CD4-positive, alpha-beta T cell treated with Interleukin-12 subunit alpha and Interleukin-12 subunit beta, for 1 hour (primary cell): ENCODE results near the gene FAM120AOS.
"Not testable (repeated sequence)": the region's sequence is repeated elsewhere in the genome, so short reads cannot be mapped to it uniquely, and the experiment has no call there.

Experiments used
- DNase-seq: peaks from one replicate; pipeline ENCODE4 v3.0.0-alpha.2; 2020

FAM120AOS gene

GRCh38 chr9:93466416-93467061 lies 13.2 kb upstream of the FAM120AOS start:
- DNase-seq = no peak

DNA sequence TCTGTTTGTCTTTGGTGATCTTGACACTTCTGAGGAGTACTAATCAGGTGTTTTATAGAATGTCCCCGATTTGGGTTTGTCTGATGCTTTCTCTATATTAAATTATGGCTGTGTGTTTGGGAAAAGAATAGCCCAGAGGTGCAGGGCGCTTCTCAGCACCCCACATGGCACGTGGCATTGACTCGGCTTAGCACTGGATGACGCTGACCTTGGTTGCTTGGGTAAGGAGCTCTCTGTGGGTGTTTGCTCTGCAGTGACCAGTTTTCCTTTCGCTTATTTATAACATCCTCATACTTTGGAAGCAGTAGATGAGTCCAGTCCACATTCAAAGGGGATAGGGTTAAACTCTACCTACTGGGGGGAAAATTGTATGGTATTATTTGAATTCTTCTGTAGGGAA lies 12.5 kb upstream of the FAM120AOS start:
- no peak for DNase-seq

DNA sequence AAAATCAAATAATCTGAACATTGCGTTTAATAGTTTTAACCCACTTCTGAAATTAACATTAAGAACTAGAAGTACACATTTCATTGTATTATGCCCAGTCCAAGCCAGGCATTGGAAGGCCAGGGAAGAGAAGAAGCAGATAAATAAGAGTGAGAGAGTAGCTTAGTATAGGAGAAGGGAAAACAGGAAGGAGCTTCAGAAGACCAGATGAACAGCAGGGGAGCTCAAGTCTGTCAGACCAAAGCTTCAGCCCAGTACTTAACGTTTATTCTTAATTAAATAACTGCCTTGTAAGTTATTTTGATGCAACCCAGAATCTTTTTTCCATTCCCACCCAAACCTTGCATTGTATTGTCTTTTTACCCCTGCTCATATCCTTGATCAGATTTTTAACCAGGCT lies 11.5 kb upstream of the FAM120AOS start:
- DNase-seq = no peak

DNA sequence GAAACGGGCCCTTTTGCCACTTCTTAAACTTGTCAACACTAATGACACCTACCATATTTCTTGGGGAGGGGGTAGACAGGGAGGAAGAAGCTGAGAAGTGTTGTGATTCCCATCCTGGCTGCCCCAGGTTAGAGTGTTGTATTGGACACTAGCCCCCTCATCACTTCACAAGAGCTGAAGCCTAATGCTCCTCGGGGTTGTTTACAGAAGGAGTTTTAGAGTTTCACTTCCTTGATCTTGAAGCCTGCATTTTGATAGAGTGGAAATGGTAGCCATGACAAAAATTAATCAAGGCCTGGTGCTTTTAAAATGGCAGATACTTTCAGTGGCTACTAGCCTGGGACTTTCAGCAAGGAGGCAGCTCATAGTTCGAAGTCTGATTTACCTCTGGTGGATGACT lies 11.0 kb upstream of the FAM120AOS start:
- no peak for DNase-seq

- no peak for DNase-seq
Measured at GRCh38 chr9:93463638-93464248, 10.4 kb upstream of the FAM120AOS start.

DNA sequence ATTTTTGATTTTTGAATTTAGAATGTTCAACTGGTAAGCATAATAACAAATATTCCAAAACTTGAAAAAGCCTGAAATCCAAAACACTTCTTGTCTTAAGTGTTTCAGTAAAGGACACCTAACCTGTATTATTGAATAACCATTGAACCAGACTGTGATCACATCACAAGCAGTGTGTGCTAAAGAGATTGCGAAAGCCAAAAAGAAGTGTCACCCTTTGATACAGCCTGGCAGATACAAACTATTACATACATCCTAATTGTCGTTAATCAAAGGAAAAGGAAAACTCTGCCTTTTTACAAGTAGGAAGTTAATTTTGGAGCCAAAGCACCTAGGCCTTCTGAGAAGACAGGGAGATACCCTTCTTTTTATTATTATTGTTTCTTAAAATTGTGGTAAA lies 8.4 kb upstream of the FAM120AOS start:
- DNase-seq = no peak

GRCh38 chr9:93461414-93461743 lies 8.0 kb upstream of the FAM120AOS start:
- DNase-seq = no peak

GRCh38 chr9:93460689-93461413 lies 7.5 kb upstream of the FAM120AOS start:
- no peak for DNase-seq

DNA sequence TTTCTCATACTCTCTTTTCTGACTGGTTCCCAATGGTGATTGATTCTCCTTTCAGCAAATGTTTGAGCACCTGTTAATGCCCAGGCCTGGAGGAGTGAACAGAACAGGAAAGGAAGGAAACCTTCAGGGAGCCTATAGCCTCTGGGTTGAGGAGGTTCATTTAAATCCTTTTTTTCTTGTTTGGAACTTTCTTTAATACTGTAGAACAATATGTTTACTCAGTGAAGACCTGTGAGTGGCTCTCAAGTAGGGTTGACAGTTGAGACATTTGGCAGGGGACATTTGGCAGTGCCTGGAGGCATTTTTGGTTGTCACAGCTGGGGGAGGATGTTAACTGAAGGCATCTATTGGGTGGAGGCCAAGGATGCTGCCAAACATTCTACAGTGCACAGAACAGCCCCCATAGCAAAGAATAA lies 6.1 kb upstream of the FAM120AOS start:
- DNase-seq = no peak

GRCh38 chr9:93458712-93459111 lies 5.3 kb upstream of the FAM120AOS start:
- no peak for DNase-seq

DNA sequence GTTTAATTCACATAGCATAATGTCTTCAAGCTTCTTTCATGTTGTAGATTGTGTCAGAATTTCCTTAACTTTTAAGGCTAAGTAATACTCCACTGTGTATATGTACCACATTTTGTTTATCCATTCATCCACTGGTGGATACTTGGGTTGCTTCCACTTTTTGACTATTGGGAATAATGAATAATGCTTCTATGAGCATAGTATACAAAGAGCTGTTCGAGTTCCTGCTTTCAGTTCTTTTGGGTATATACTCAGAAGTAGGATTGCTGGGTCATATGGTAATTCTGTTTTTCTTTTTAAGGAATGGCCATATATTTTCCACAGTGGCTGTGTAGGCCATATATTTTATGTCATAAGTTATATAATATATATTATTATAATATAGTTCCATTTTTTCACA lies 3.6 kb upstream of the FAM120AOS start:
- DNase-seq = no peak

DNA sequence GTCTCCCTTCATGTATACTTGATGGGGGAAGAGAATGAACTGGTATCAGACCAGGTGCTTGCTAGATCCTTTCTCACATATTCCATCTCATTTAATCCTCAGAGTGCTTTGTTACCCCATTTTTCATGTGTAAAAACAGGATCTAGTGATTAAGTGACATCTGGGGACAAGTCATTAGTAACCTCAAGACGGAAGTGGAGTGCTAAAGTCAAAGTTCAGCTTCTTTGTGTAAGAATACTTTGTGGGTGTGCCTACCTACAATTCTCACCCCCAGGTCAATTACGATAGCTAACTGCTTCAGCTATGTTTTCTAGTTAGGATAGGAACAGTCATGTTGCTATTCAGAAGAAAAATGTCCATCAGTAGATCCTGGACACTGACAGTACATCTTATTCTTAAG lies 3.1 kb upstream of the FAM120AOS start:
- peak; percentile 29 for DNase-seq

- no peak for DNase-seq
Measured at GRCh38 chr9:93456022-93456421, 2.6 kb upstream of the FAM120AOS start.

GRCh38 chr9:93452710-93453046 lies 703 bp downstream of the FAM120AOS start:
- no peak for DNase-seq

DNA sequence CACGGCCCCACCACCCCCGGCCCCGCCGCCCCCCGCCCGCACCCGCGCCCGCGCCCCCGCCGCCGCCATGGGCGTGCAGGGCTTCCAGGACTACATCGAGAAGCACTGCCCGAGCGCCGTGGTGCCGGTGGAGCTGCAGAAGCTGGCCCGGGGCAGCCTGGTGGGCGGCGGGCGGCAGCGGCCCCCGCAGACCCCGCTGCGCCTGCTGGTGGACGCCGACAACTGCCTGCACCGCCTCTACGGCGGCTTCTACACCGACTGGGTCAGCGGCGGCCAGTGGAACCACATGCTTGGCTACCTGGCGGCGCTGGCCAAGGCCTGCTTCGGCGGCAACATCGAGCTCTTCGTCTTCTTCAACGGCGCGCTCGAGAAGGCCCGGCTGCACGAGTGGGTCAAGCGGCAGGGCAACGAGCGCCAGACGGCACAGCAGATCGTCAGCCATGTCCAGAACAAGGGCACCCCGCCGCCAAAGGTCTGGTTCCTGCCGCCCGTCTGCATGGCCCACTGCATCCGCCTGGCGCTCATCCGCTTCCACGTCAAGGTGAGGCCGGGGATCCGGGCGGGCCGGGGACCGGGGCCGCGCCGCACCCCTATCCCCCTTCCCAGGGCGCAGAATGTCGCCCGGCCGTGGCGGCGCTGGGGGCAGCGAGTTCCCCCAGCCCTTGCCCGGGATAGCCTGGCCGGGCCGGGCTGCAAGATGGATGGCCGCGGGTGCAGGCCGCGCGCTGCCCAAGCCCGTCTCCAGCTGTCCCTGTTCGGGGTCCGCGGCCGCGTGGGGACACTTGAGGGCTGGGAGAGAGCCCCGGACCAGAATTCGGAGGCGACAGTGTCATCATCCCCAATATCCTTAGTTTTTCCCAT lies 1.3 kb downstream of the FAM120AOS start:
- peak; percentile 42 for DNase-seq

DNA sequence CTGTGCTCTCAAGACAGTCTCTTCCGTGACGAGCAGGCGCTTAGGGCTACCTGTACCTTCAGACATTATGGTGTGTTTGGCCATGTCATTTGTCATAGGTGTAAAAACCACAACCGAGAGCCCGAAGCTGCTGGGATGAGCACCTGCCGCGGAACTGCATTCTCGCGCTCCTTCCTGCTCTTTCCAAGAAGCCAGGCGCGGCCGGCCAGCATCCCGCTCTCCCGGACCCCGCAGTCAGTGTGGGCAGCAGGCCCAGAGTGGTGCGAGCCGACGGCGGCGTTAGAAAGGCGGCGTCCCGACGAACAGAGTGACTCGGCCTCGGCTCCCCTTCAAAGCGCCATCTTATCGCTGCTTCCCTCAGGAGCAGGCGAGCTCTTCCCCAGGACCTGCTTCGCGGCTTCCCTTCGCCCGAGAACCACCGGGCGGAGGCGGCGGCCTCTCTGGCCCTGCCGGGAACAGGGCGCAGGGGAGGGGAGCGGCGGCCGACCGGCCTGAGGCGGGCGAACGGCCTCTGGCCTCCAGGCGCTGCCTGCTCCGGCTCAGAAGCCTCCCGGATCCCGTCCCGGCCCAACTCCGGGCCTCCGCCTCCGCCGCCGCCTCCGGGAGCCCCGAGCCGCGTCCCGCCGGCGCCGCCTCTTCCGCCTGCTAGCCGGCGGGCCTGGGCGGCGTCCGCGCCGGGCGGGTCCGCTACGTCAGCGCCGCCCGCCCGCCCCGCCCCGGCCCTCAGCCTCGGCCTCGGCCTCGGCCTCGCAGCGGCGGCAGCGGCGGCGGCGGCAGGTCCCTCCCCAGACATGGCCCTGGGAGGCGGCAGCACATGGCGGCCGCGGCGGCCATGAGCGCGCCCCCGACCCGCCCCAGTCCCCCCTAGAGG lies 2.2 kb downstream of the FAM120AOS start, which contains the start of gene FAM120A:
FAM120A (plus strand) TSS at position 741 of the 871 bp plus-strand sequence. CDS start 231 bp downstream, outside the sequence.
- peak; percentile 83 for DNase-seq

DNA sequence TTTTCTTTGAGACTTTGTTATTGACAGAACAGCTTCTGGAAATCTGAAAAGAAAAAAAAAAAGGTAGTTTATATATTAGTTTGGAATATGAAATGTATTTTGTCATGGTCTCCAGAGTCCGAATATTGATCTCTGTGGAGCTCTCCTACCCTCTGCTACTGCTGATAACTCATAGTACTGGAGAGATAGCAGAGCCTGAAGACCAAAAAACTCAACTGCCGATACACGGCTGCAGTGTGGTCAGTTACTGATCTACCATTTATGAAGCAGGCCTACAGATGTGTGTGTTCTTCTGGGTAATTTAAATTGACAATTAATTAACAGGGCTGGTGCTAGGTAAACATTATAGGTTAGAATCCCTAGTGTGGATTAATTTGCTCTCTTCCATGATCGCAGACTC lies 5.7 kb downstream of the FAM120AOS start:
- DNase-seq = no peak

DNA sequence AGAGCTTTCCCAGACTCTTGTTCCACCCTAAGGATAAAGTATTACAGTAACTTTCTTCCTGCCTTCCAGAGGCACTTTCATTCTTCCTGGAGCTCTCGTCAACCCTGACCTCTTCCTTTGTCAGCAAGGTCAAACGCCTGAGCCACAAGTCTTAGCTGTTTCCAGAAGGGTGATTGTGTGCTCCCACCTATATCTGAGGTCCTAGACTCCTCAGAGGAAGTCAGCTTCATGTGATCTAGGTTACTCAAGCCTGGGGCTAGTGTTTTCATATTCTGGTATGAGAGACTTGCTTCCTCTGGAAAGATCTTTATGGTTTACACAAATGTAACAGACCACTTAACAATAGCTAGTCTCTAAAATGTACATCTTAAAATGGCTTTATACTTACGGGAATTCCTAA lies 7.3 kb downstream of the FAM120AOS start:
- DNase-seq = no peak

DNA sequence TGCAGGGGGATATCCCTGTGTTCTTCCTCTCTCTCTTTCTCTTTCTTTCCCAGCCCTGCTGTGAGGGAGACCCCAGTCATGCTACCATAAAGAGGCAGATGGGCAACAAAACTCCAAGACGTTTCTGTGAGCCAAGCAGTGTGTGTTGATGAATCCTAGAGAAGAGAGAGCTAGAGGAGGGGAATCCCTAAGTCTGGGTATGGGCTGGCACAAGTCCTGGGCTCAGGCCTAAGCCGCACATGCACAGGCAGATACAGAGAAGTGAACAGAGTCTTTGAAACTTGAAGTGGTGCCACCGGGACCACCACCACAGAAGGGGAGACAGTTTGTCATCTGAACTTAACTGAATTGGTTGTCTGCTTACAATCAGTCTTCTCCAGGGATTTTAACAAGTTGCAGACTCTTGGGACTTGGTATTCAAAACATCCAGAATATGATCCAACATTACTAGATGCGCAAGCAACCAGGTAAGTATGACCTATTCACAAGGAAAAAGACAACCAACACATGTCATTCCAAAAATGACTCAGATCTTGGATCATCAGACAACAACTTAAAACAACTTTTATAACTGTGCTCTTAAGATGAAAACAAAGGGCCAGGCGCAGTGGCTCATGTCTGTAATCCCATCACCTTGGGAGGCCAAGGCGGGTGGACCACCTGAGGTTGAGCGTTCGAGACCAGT lies 12.3 kb downstream of the FAM120AOS start:
- DNase-seq = no peak

- DNase-seq = not testable (repeated sequence)
Measured at GRCh38 chr9:93439301-93439700, 14.1 kb downstream of the FAM120AOS start.

GRCh38 chr9:93437996-93438395 lies 15.4 kb downstream of the FAM120AOS start:
- DNase-seq = no peak
